Stimulated activated CD8-positive, alpha-beta memory T cell treated with anti-CD3 and anti-CD28 coated beads, Interleukin-7, amount 100 ng/mL, for 1 hour (primary cell): ENCODE measurements around the gene UBE2K.
"Not testable (repeated sequence)": the region's sequence is repeated elsewhere in the genome, so short reads cannot be mapped to it uniquely, and the experiment has no call there.

Source experiments
- DNase-seq, 2 donors: peaks; one replicate each; pipeline ENCODE4 v3.0.0-alpha.2; 2020; ENCODE audit warnings: low read depth in 2 of 2

Gene UBE2K, protein sequence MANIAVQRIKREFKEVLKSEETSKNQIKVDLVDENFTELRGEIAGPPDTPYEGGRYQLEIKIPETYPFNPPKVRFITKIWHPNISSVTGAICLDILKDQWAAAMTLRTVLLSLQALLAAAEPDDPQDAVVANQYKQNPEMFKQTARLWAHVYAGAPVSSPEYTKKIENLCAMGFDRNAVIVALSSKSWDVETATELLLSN

DNA sequence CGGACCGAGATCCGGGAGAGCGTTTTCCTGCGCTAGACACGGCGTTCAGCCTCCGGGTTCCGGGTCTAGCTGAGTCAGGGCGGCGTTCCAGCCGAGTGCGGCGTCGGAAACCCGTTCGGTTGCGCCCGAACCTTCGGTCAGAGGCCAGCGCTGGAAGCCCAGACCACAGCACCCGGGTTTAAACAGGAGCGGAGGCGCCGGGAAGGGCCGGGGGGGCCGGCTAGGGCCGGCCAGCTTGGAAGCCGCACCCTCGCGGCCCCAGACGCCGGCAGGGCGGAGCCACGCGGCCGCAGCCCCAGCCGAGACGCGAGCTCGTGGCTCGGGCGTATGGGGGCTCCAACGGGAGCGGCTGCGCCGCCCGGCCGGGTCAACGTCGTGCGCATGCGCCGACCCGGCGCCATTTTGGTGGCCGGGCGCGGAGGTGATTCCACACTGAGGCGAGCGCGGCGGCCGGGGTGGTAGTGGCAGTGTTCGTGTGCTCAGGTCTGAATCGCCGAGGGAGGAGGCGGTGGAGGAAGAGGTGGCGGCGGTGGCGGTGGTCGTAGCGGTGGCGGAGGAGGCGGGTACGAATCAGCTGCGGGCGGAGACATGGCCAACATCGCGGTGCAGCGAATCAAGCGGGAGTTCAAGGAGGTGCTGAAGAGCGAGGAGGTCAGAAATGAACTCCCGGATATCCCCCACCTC is at the start of gene UBE2K:
Gene UBE2K, plus strand, starts transcription at position 397 of the 684 bp plus-strand sequence. Its CDS starts 192 bp downstream, at position 589.
- DNase-seq = peak; percentile 74 to 75

- DNase-seq = no peak
These were observed 49.7 kb upstream of the UBE2K start for GRCh38 chr4:39648213-39648612.

- no peak for DNase-seq
These were observed 48.9 kb upstream of the UBE2K start for GRCh38 chr4:39648827-39649558.

DNA sequence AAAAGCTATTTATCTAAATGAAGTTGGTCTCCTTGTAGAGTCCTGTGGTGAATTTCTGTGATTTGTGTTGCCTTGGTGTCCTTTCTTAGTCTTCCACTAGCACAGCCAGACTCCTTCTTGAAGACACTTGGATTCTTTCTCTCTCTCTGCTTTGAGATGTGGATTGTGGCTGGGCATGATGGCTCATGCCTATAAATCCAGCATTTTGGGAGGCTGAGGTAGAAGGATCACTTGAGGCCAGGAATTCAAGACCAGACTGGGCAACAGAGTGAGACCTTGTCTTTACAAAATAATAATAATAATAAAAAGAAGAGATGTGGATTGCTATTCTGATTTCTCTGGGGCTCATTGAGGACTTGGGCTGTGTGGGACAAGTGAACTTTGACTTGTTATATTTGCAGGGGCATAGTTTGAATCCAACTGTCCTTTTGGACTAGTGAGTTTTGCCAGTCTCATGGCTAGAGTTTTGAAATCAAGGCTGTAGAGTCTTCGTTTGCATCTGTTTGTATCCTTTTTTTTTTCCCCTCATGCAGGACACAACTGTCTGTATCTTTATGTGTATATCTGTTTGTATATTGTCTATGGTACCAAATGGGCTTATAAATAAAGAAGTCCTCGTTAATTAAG is 48.2 kb upstream of the UBE2K start:
- no peak for DNase-seq

GRCh38 chr4:39651586-39651985 is 46.4 kb upstream of the UBE2K start:
- not testable (repeated sequence) for DNase-seq

DNA sequence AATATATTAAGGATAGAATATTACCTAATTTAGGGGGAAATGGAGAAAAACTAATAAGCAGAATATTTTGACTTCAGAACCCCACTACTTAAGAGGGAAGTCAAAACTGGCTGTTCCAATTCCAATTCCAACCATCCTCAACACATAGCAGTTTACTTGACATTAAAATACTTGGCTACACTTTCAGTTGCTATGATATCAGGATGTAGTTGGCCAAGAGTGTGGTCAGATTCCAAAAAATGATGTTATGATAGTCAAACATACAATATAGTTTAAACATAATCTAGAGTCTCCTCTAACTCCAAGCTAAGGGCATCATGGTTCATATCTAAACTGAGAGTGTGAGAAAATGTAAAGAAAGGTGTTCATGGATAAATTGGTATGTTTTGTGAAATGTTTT is 42.7 kb upstream of the UBE2K start:
- DNase-seq = no peak

DNA sequence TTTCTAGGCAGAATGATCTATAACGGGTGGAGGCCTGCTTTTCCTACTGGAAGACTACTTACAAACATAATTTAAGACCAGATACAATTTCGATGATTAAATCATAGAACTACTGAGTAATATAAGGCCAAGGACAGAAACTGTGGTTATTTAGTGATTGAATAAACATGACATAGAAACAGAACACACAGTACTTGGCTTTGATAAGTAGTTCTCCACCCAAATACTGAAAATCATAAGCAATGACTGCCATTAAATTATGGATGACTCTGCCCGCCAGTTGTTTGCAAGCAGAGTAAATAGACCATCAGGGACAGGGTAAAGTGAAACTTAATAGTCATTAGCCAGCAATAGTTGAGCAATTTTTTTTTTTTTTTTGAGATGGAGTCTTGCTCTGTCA is 42.1 kb upstream of the UBE2K start:
- DNase-seq = no peak

DNA sequence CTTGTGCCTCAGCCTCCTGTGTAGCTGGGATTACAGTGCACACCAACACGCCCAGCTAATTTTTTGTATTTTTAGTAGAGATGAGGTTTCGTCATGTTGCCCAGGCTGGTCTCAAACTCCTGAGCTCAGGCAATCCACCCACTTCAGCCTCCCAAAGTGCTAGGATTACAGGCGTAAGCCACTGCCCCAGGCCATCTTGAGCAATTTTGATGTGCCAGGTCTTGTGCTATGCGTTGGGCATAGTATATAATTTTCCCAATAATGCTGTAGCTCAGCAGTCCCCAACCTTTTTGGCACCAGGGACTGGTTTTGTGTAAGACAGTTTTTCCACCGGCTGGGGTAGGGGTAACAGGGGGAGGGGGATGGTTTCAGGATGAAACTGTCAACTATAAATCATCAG is 41.3 kb upstream of the UBE2K start:
- DNase-seq = not testable (repeated sequence)

DNA sequence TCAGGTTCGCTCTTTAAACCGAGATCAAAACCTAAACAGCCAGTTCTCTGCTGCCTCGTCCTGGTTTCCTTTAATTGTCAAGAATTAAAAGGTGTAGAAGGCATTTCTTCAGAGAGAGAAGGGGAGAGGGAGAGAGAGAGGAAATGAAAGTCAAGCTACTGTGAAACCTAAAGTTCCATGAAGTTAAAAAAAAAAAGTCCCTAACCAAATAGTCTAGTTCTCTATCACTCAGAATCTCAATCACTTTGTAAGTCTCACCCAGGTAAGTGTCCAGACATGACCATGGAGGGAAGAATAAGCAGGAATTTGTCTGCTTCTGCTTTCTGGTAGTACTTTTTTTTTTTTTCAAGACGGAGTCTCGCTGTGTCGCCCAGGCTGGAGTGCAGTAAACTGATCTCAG is 40.5 kb upstream of the UBE2K start:
- DNase-seq = no peak

- no peak for DNase-seq
These were observed 39.2 kb upstream of the UBE2K start for GRCh38 chr4:39658756-39659155.

- DNase-seq = no peak
These were observed 37.9 kb upstream of the UBE2K start for GRCh38 chr4:39660045-39660444.

DNA sequence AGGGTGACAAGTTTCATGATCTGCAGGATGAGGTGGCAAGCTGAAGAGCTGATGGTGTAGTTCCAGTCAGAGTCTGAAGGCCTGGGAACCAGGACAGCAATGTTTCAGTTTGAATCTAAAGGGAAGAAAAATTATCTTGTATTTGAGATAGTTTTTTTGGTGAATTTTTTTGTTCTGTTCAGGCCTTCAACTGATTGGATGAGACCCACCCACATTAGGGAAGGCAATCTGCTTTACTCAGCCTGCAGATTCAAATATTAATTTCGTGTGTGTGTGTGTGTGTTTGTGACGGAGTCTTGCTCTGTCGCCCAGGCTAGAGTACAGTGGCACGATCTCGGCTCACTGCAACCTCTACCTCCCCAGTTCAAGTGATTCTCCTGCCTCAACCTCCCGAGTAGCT is 37.2 kb upstream of the UBE2K start:
- no peak for DNase-seq

DNA sequence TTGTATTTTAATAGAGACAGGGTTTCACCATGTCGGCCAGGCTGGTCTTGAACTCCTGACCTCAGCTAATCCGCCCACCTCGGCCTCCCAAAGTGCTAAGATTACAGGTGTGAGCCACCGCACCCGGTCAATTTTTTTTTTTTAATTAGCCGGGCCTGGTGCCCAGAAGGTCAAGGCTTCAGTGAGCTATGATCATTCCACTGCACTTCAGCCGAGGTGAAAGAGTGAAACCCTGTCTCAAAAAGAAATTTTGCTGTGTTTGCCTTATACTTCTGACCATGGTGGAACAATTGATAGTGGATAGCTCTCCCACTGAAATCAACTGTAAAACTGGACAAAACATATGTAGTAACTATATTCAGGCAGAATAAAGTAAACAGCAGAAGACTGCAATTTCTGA is 35.3 kb upstream of the UBE2K start:
- no peak for DNase-seq

DNA sequence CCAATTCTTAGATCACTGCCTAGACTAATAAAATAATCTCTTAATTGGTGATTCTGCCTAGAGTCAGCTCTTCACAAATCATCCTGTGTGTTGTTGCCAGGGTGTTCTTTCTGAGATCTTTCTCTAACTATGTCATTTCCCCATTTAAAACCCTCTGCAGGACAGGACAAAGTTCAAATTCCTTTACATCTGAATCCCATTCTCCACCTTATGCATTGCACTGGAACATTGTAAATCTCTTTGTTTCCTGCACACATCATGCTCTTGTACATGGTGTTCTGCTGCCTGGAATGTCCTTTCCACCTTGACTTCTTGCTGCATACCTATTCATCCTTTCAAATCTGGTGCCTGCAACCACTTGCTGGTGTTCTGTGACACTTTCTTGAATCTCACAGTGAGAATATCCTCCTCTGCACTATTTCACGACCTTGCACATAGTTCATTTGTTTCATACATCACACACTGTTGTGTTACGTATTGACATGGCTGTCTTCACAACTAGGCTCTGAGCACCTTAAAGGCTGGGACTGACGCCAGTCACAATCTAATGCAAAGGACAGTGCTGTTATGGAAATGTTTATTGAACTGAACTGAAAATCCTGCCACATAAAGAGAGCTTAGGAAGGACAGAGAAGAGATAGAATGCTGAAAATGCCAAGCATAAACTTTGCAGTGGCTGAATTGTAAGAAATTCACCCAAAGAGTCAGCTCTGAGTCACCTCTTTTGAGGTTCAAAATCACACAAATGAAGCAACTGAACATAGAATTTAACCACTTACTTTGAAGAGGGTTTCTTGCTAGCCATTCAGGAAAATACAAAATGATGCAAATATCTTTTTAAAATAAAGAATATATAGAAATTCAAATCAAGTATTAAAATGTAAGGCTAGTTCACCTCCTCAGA is 32.9 kb upstream of the UBE2K start:
- no peak for DNase-seq

- DNase-seq = no peak
These were observed 30.2 kb upstream of the UBE2K start for GRCh38 chr4:39667706-39668105.

DNA sequence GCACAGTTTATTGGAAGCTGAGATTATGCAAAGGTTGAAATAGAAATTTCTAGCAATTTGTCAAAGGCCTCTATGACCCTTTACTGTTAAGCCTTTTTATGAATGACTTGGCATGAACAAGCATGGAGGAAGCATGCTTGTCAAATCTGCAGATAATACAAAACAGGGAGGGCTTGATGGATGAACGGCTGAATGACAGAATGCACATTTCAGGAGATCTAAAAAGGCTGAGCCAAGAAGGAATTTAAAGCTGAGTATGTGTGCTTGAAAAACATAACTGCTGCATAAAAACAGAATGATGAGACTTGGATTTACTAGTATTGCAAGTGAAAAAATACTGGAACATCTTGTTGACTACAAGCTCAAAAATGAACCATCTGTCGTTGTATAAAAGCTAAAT is 29.0 kb upstream of the UBE2K start:
- no peak for DNase-seq

GRCh38 chr4:39670296-39670695 is 27.6 kb upstream of the UBE2K start:
- not testable (repeated sequence) for DNase-seq

- not testable (repeated sequence) for DNase-seq
These were observed 22.3 kb upstream of the UBE2K start for GRCh38 chr4:39675681-39676080.

DNA sequence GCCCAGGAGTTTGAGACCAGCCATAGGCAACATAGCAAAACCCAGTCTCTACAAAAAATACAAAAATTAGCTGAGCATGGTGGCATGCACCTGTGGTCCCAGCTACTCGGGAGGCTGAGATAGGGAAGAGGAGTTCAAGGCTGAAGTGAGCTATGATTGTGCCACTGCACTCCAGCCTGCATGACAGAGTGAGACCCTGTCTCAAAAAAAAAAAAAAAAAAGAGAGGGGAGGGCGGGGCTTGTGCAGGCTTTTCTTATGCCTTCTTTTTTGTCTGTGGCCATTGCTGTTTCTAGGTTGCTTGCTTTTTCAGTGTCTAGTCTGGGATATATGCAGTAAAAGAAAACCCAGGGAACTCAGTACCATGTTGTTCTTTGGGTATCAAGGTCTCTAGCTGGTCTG is 16.9 kb upstream of the UBE2K start:
- DNase-seq = not testable (repeated sequence)

GRCh38 chr4:39682138-39682537 is 15.8 kb upstream of the UBE2K start:
- no peak for DNase-seq

GRCh38 chr4:39685990-39686389 is 11.9 kb upstream of the UBE2K start:
- no peak for DNase-seq
